HepG2 (cell line): ENCODE measurements around the gene SIRPB1. TPM values are rescaled to one million over a fixed set of nuclear protein-coding genes. Genes with fewer than 3 reads are reported as not detected.

Experiments
- ATAC-seq: fragments of 200-7000 bp; cut with Tn5 transposase; 3 replicates; pipeline ENCODE4 v1.9.1; 2020; ENCODE audit warnings: mild to moderate bottlenecking, moderate library complexity
- BruUV-seq: library from RNA; stranded (reverse); fragments of 400-500 nt; replicated peaks from 2 replicates; lab custom pipeline; 2021; lab: Mats Ljungman, UMichigan
- CTCF ChIA-PET: fragments of 300-600 bp; formaldehyde crosslinking; extraction: SDS; loops from one replicate; lab custom pipeline; 2021; ENCODE audit warnings: low total read pairs, inconsistent platforms, low intra/inter-chr PET ratio; lab: Yijun Ruan, JAX
- POLR2A ChIA-PET: fragments of 350-600 bp; sonication (Branson Sonifier 250); formaldehyde crosslinking; loops from one replicate; lab custom pipeline; 2020; ENCODE audit warnings: antibody characterized with exemption, inconsistent platforms; lab: Yijun Ruan, JAX
- DNase-seq: peaks from one replicate; pipeline ENCODE4 v3.0.0-alpha.2; 2015; ENCODE audit warnings: low spot score
- FAIRE-seq: peaks from 3 replicates; lab custom pipeline; 2011; peaks lifted over from hg19 to GRCh38; lab: Jason Lieb, UNC
- H2AFZ ChIP-seq: one replicate; pipeline ENCODE4 v1.6.1; 2011; ENCODE audit warnings: low read length, inconsistent platforms
- H3K27ac ChIP-seq: fragments of 300-600 bp; 3 replicates; pipeline ENCODE4 v1.8.0; 2011; ENCODE audit warnings: mixed run types, mild to moderate bottlenecking, mixed read lengths, low read length, inconsistent platforms; ENCODE audit not compliant: insufficient read depth; ENCODE audit errors: extremely low read length
- H3K27me3 ChIP-seq, 2 experiments: fragments of 200-600 bp in 1 of 2; 2 replicates in 1 of 2; 3 replicates in 1 of 2; pipeline versions ENCODE4 v1.6.0 to v1.8.0; 2011; ENCODE audit warnings: low read length in 2 of 2, mild to moderate bottlenecking in 2 of 2, moderate library complexity in 2 of 2, inconsistent platforms in 1 of 2; ENCODE audit not compliant: insufficient read depth in 2 of 2, control insufficient read depth in 1 of 2
- H3K36me3 ChIP-seq, 2 experiments: fragments of 200-600 bp in 1 of 2; replicated peaks in 1 of 2; 2 replicates in 1 of 2; 3 replicates in 1 of 2; pipeline versions ENCODE4 v1.5.1 to v1.8.0; 2011; ENCODE audit warnings: low read length in 2 of 2, inconsistent platforms in 1 of 2; ENCODE audit not compliant: insufficient read depth in 2 of 2, control insufficient read depth in 1 of 2
- H3K4me1 ChIP-seq: 2 replicates; pipeline ENCODE4 v1.5.1; 2012; ENCODE audit warnings: low read length, inconsistent platforms; ENCODE audit not compliant: insufficient read depth
- H3K4me2 ChIP-seq: 2 replicates; pipeline ENCODE4 v1.6.0; 2011; ENCODE audit warnings: low read depth, low read length, inconsistent platforms
- H3K4me3 ChIP-seq, 3 experiments: fragments of 200-600 bp in 1 of 3; sonication (generic), shearing (Covaris generic) in 1 of 3; replicated peaks in 1 of 3; 2 replicates each; pipeline ENCODE4 v1.5.1; 2011 to 2016; ENCODE audit warnings: low read length in 3 of 3, inconsistent platforms in 2 of 3, low read depth in 2 of 3, mild to moderate bottlenecking in 2 of 3, control low read depth in 1 of 3, mixed read lengths in 1 of 3; ENCODE audit not compliant: insufficient read depth in 1 of 3
- H3K79me2 ChIP-seq: one replicate; pipeline ENCODE4 v1.6.1; 2011; ENCODE audit warnings: low read length, inconsistent platforms; ENCODE audit not compliant: insufficient read depth
- H3K9ac ChIP-seq: 2 replicates; pipeline ENCODE4 v1.6.0; 2011; ENCODE audit warnings: mild to moderate bottlenecking, low read depth, low read length, inconsistent platforms; ENCODE audit not compliant: insufficient read depth
- H3K9me3 ChIP-seq: 2 replicates; pipeline ENCODE4 v1.5.1; 2012; ENCODE audit warnings: mild to moderate bottlenecking, low read length
- H4K20me1 ChIP-seq: 2 replicates; pipeline ENCODE4 v1.6.0; 2011; ENCODE audit warnings: inconsistent platforms, mild to moderate bottlenecking, low read length, moderate library complexity; ENCODE audit not compliant: insufficient read depth
- CTCF ChIP-seq: sonication (generic); formaldehyde crosslinking; IDR thresholded peaks from 2 replicates; pipeline ENCODE4 v1.5.0; 2020; ENCODE audit warnings: mild to moderate bottlenecking, missing genetic modification reagents, moderate library complexity
- KDM1A ChIP-seq: IDR thresholded peaks from 2 replicates; pipeline ENCODE4 v1.6.1; 2016; ENCODE audit warnings: missing compliant biosample characterization
- PCBP2 ChIP-seq: fragments of 200-400 bp; formaldehyde crosslinking; optimal IDR thresholded peaks from 2 replicates; pipeline ENCODE3; 2018; ENCODE audit warnings: low read length, low read depth; ENCODE audit not compliant: poor library complexity, severe bottlenecking
- PHF20 ChIP-seq: sonication (generic); formaldehyde crosslinking; IDR thresholded peaks from 2 replicates; pipeline ENCODE4 v1.5.0; 2020; ENCODE audit warnings: mild to moderate bottlenecking, missing genetic modification reagents
- RAD51 ChIP-seq: fragments of 450-650 bp; IDR thresholded peaks from 2 replicates; pipeline ENCODE4 v1.6.1; 2016; ENCODE audit warnings: borderline replicate concordance
- ZNF530 ChIP-seq: sonication (generic); formaldehyde crosslinking; IDR thresholded peaks from 2 replicates; pipeline ENCODE4 v1.5.0; 2020; ENCODE audit warnings: low read depth, mild to moderate bottlenecking, missing genetic modification reagents
- ZNF652 ChIP-seq: IDR thresholded peaks from 2 replicates; pipeline ENCODE4 v1.6.1; 2016; ENCODE audit warnings: low read depth, borderline replicate concordance
- ZNF850 ChIP-seq: sonication (generic); formaldehyde crosslinking; conservative IDR thresholded peaks from 2 replicates; pipeline ENCODE4 v1.9.0; 2021; ENCODE audit warnings: mild to moderate bottlenecking, missing genetic modification reagents
- WGBS: methylation state at CpG from one replicate; pipeline ENCODE4 v1.1.6; 2017; ENCODE audit warnings: low lambda C conversion rate; 5-methylcytosine and 5-hydroxymethylcytosine counted together
- in situ Hi-C: cut with HindIII; loops from 2 replicates; pipeline ENCODE4 v1.10.0; 2017; ENCODE audit warnings: low pct_unique_long_range_greater_than_20kb; ENCODE audit not compliant: extremely low pct_ligation_motif_present
- intact Hi-C: fragments of 100-400 bp; cut with micrococcal nuclease; formaldehyde crosslinking; loops from one replicate; pipeline ENCODE4 v1.10.0; 2022; ENCODE audit not compliant: unreplicated experiment
- polyA plus RNA-seq, 8 experiments: library from polyadenylated mRNA; depleted of rRNA in 3 of 8; stranded (reverse) in 7 of 8; unstranded in 1 of 8; fragments of >200 nt; fragmentation: Illumina TruSeq in 4 of 8; extraction: Trizol in 4 of 8; gene quantifications; 2 replicates each; pipeline versions ENCODE4 v1.2.1 to v1.2.3, GENCODE V29; 2011 to 2016; ENCODE audit warnings: low read depth in 4 of 8, missing spikeins in 1 of 8, mixed read lengths in 1 of 8; ENCODE audit not compliant: insufficient read depth in 1 of 8
- total RNA-seq, 5 experiments: library from RNA; depleted of rRNA; stranded (reverse); fragments of >200 nt; fragmentation: Illumina TruSeq; extraction: Trizol; gene quantifications; 2 replicates each; pipeline ENCODE4 v1.2.3, GENCODE V29; 2016; ENCODE audit warnings: low read depth in 1 of 5

Gene SIRPB1
- total and polyA plus RNA-seq, 2 of the 13 experiments (the other 11 are each of a cell fraction or from before 2014, with no cell fraction given): 0.41 to 1.4 TPM

GRCh38 chr20:1657556-1658334 is 37.9 kb upstream of the SIRPB1 start, which contains the start of gene SIRPG:
SIRPG (minus strand) TSS chr20:1657779; CDS start chr20:1657714, 65 bp downstream.
- no peak for DNase-seq
- Histone ChIP-seq H3K9ac (no peak within 1 kb of the TSS), H3K9me3 (no peaks in the 10 kb centered on the region), H3K4me2 (no peak within 1 kb of the TSS), H3K4me3 (no peak within 1 kb of the TSS), H3K4me1 (no peaks in the 10 kb centered on the region), H3K27ac (no peak within 1 kb of the TSS), H3K79me2 (no peaks in the 10 kb centered on the region), H2AFZ (no peak within 1 kb of the TSS), H3K27me3 (no peaks in the 10 kb centered on the region), H4K20me1 (no peaks in the 10 kb centered on the region), H3K36me3 (no peaks in the 10 kb centered on the region)
- ChIA-PET POLR2A (no interaction called here), CTCF (no interaction called here)
- ATAC-seq: no peak
- intact Hi-C loops: no loop called here
- WGBS: 11% methylated on average over 5 of the region's 5 CpGs
- no TSS peak for BruUV-seq
- FAIRE-seq: no peak
- no peak for TF ChIP-seq CTCF
- no peak for TF ChIP-seq PHF20
- TF ChIP-seq ZNF652: no peak
- TF ChIP-seq RAD51: no peak
- peak; percentile 38 for TF ChIP-seq PCBP2
- TF ChIP-seq ZNF850: no peak
- TF ChIP-seq ZNF530: no peak
- no peak for TF ChIP-seq KDM1A (CRISPR knock-in tag)
- in situ Hi-C loops: no loop called here
